H1 (cell line): ENCODE data around the gene CDT1. TPM values are rescaled to one million over a fixed set of nuclear protein-coding genes. Genes with fewer than 3 reads are reported as not detected.
A peak's percentile ranks its signal among the peaks of the same experiment; 100 is the strongest.

Experiments used
- CTCF ChIA-PET: fragments of 300-600 bp; sonication (Branson Sonifier 250); formaldehyde crosslinking; loops from one replicate; lab custom pipeline; 2021; ENCODE audit not compliant: partially characterized antibody; lab: Charles Lee
- POLR2A ChIA-PET: fragments of 300-600 bp; sonication (Branson Sonifier 250); formaldehyde crosslinking; loops from one replicate; lab custom pipeline; 2021; ENCODE audit warnings: inconsistent platforms; ENCODE audit not compliant: partially characterized antibody; lab: Charles Lee
- DNase-seq, 2 experiments: peaks; one replicate each; pipeline versions ENCODE4 v3.0.0 to v3.0.0-alpha.2; 2010 to 2022; ENCODE audit warnings: low spot score in 2 of 2, low read depth in 1 of 2, mixed read lengths in 1 of 2
- FAIRE-seq: peaks from 2 replicates; lab custom pipeline; 2011; peaks lifted over from hg19 to GRCh38; lab: Jason Lieb, UNC
- H2AFZ ChIP-seq: 2 replicates; pipeline ENCODE4 v1.8.1; 2012; ENCODE audit warnings: low read length, inconsistent platforms
- H2AK5ac ChIP-seq: 2 replicates; pipeline ENCODE4 v1.6.1; 2013; ENCODE audit warnings: low read depth, low read length
- H2BK120ac ChIP-seq: replicated peaks from 2 replicates; pipeline ENCODE3; 2013; ENCODE audit warnings: low read depth, low read length, inconsistent platforms
- H2BK12ac ChIP-seq: 2 replicates; pipeline ENCODE4 v1.6.1; 2013; ENCODE audit warnings: low read depth, low read length
- H2BK15ac ChIP-seq: 2 replicates; pipeline ENCODE4 v1.6.1; 2013; ENCODE audit warnings: low read length
- H2BK20ac ChIP-seq: 2 replicates; pipeline ENCODE4 v1.6.1; 2013; ENCODE audit warnings: low read length
- H2BK5ac ChIP-seq: 2 replicates; pipeline ENCODE4 v1.6.1; 2013; ENCODE audit warnings: low read depth, low read length
- H3K14ac ChIP-seq: 2 replicates; pipeline ENCODE4 v1.6.1; 2013; ENCODE audit warnings: inconsistent platforms; ENCODE audit not compliant: insufficient read length
- H3K18ac ChIP-seq: 2 replicates; pipeline ENCODE4 v1.6.1; 2013; ENCODE audit warnings: low read length; ENCODE audit errors: extremely low read depth
- H3K23ac ChIP-seq: 2 replicates; pipeline ENCODE4 v1.6.1; 2013; ENCODE audit warnings: inconsistent platforms; ENCODE audit not compliant: insufficient read length
- H3K23me2 ChIP-seq: 2 replicates; pipeline ENCODE4 v1.6.1; 2013; ENCODE audit warnings: low read depth, low read length
- H3K27ac ChIP-seq: 2 replicates; pipeline ENCODE4 v1.6.1; 2011; ENCODE audit warnings: low read depth, low read length, inconsistent platforms
- H3K27me3 ChIP-seq, 4 experiments: replicated peaks in 1 of 4; 1 replicate in 1 of 4; 2 replicates in 3 of 4; pipeline versions ENCODE4 v1.6.1 to v1.8.1; 2011 to 2013; ENCODE audit warnings: low read length in 3 of 4, mild to moderate bottlenecking in 3 of 4, inconsistent platforms in 2 of 4, mixed read lengths in 2 of 4, moderate library complexity in 1 of 4; ENCODE audit not compliant: control insufficient read depth in 3 of 4, insufficient read depth in 3 of 4; ENCODE audit errors: extremely low read depth in 1 of 4
- H3K36me3 ChIP-seq, 4 experiments: 2 replicates each; pipeline versions ENCODE4 v1.6.1 to v1.8.1; 2011 to 2013; ENCODE audit warnings: mild to moderate bottlenecking in 4 of 4, low read length in 3 of 4, moderate library complexity in 2 of 4, control low read depth in 1 of 4, inconsistent platforms in 1 of 4; ENCODE audit not compliant: insufficient read depth in 4 of 4, control insufficient read depth in 2 of 4
- H3K4ac ChIP-seq: replicated peaks from 2 replicates; pipeline ENCODE3; 2013; ENCODE audit warnings: low read length, low read depth, mixed read lengths, inconsistent platforms; ENCODE audit not compliant: insufficient read length
- H3K4me1 ChIP-seq, 4 experiments: replicated peaks in 1 of 4; 1 replicate in 1 of 4; 2 replicates in 3 of 4; pipeline versions ENCODE4 v1.6.1 to v1.8.1; 2011 to 2013; ENCODE audit warnings: low read length in 3 of 4, inconsistent platforms in 2 of 4, mixed read lengths in 1 of 4; ENCODE audit not compliant: insufficient read depth in 4 of 4, control insufficient read depth in 3 of 4
- H3K4me2 ChIP-seq, 2 experiments: 2 replicates each; pipeline versions ENCODE4 v1.6.1 to v1.8.1; 2011 to 2013; ENCODE audit warnings: low read depth in 2 of 2, low read length in 2 of 2, control low read depth in 1 of 2, inconsistent platforms in 1 of 2, mild to moderate bottlenecking in 1 of 2; ENCODE audit not compliant: insufficient read depth in 1 of 2
- H3K4me3 ChIP-seq, 4 experiments: fragments of 200-600, 300-600 bp in 1 of 4; sonication (generic), shearing (Covaris generic), sonication (Bioruptor Twin) in 1 of 4; 2 replicates each; pipeline versions ENCODE4 v1.5.1 to v1.8.1; 2011 to 2016; ENCODE audit warnings: low read length in 4 of 4, low read depth in 3 of 4, control low read depth in 2 of 4, inconsistent platforms in 2 of 4, mild to moderate bottlenecking in 2 of 4, mixed read lengths in 1 of 4, moderate library complexity in 1 of 4; ENCODE audit not compliant: insufficient read depth in 2 of 4; ENCODE audit errors: extremely low read depth in 1 of 4
- H3K56ac ChIP-seq: replicated peaks from 2 replicates; pipeline ENCODE3; 2013; ENCODE audit warnings: low read depth, mild to moderate bottlenecking, mixed read lengths, low read length, inconsistent platforms; ENCODE audit not compliant: insufficient read length
- H3K79me1 ChIP-seq: 2 replicates; pipeline ENCODE4 v1.6.1; 2013; ENCODE audit warnings: low read depth, low read length, control low read depth
- H3K79me2 ChIP-seq, 2 experiments: 2 replicates each; pipeline versions ENCODE4 v1.6.1 to v1.8.1; 2012 to 2013; ENCODE audit warnings: low read length in 2 of 2, mild to moderate bottlenecking in 2 of 2, inconsistent platforms in 1 of 2; ENCODE audit not compliant: insufficient read depth in 2 of 2, control insufficient read depth in 1 of 2
- H3K9ac ChIP-seq, 4 experiments: replicated peaks in 1 of 4; 1 replicate in 1 of 4; 2 replicates in 3 of 4; pipeline versions ENCODE4 v1.6.1 to v1.8.1; 2011 to 2013; ENCODE audit warnings: low read depth in 3 of 4, low read length in 3 of 4, control low read depth in 2 of 4, mild to moderate bottlenecking in 2 of 4, moderate library complexity in 2 of 4, inconsistent platforms in 1 of 4; ENCODE audit errors: extremely low read depth in 1 of 4
- H3K9me3 ChIP-seq, 2 experiments: 2 replicates each; pipeline versions ENCODE4 v1.6.1 to v1.8.1; 2012 to 2013; ENCODE audit warnings: mild to moderate bottlenecking in 2 of 2, moderate library complexity in 2 of 2, control low read depth in 1 of 2, inconsistent platforms in 1 of 2, low read depth in 1 of 2, low read length in 1 of 2, mixed read lengths in 1 of 2; ENCODE audit not compliant: insufficient read depth in 2 of 2
- H4K20me1 ChIP-seq, 2 experiments: replicated peaks in 1 of 2; 2 replicates each; pipeline versions ENCODE3 to v1.8.1; 2011 to 2013; ENCODE audit warnings: inconsistent platforms in 2 of 2, low read length in 2 of 2, mild to moderate bottlenecking in 1 of 2; ENCODE audit not compliant: insufficient read depth in 2 of 2, control insufficient read depth in 1 of 2
- H4K5ac ChIP-seq: 2 replicates; pipeline ENCODE4 v1.6.1; 2013; ENCODE audit warnings: low read length, low read depth, mixed read lengths, inconsistent platforms; ENCODE audit not compliant: insufficient read length
- H4K8ac ChIP-seq: 2 replicates; pipeline ENCODE4 v1.8.0; 2013; ENCODE audit warnings: mild to moderate bottlenecking, moderate library complexity, low read length, inconsistent platforms; ENCODE audit not compliant: insufficient read depth; ENCODE audit errors: extremely low read depth
- H4K91ac ChIP-seq: replicated peaks from 2 replicates; pipeline ENCODE3; 2013; ENCODE audit warnings: low read length, mixed read lengths, inconsistent platforms; ENCODE audit not compliant: insufficient read length
- CBX8 ChIP-seq: fragments of 300-800, 300-1000 bp; sonication (generic); IDR thresholded peaks from 2 replicates; pipeline ENCODE4 v1.7.1; 2016; ENCODE audit warnings: low read depth, low read length, borderline replicate concordance
- KDM5A ChIP-seq: fragments of 200-600 bp; IDR thresholded peaks from 2 replicates; pipeline ENCODE4 v1.7.1; 2012; ENCODE audit warnings: mild to moderate bottlenecking, low read length, inconsistent platforms, mixed read lengths
- PHF8 ChIP-seq: fragments of 200-600 bp; sonication (generic); conservative IDR thresholded peaks from 2 replicates; pipeline ENCODE4 v1.7.1; 2012; ENCODE audit warnings: low read depth, mild to moderate bottlenecking, inconsistent platforms, low read length, moderate library complexity
- RNF2 ChIP-seq: fragments of 200-900, 300-1000 bp; sonication (generic); IDR thresholded peaks from 2 replicates; pipeline ENCODE4 v1.7.1; 2016; ENCODE audit warnings: borderline replicate concordance, low read depth, mild to moderate bottlenecking, antibody characterized with exemption, low read length; ENCODE audit not compliant: poor library complexity, severe bottlenecking; ENCODE audit errors: missing control alignments
- RXRA ChIP-seq: IDR thresholded peaks from 2 replicates; pipeline ENCODE4 v1.6.1; 2011; ENCODE audit warnings: low read depth, mild to moderate bottlenecking, low read length, moderate library complexity; ENCODE audit not compliant: insufficient read depth
- SIN3A ChIP-seq, 2 experiments: IDR thresholded peaks in 1 of 2; conservative IDR thresholded peaks in 1 of 2; 2 replicates each; pipeline ENCODE4 v1.6.1; 2011 to 2012; ENCODE audit warnings: low read length in 2 of 2, improper control_type of control experiment in 1 of 2, low read depth in 1 of 2, mild to moderate bottlenecking in 1 of 2
- SRF ChIP-seq: IDR thresholded peaks from 2 replicates; pipeline ENCODE4 v1.6.1; 2011; ENCODE audit warnings: mild to moderate bottlenecking, low read depth, low read length, moderate library complexity
- SUZ12 ChIP-seq: fragments of 200-600 bp; sonication (generic); IDR thresholded peaks from 2 replicates; pipeline ENCODE4 v1.6.1; 2012; ENCODE audit warnings: mild to moderate bottlenecking, inconsistent platforms, low read length, moderate library complexity, mixed read lengths
- TAF7 ChIP-seq: optimal IDR thresholded peaks from 2 replicates; pipeline ENCODE3; 2011; ENCODE audit warnings: low read depth, mild to moderate bottlenecking, inconsistent platforms, low read length, moderate library complexity, borderline replicate concordance
- TBP ChIP-seq: IDR thresholded peaks from 2 replicates; pipeline ENCODE4 v1.6.1; 2011; ENCODE audit warnings: low read depth, low read length, improper control_type of control experiment
- WGBS, 2 experiments: shearing (Covaris generic) in 1 of 2; methylation state at CpG; one replicate each; pipeline versions ENCODE4 v1.1.6 to v1.1.7; 2013 to 2015; ENCODE audit warnings: low lambda C conversion rate in 2 of 2, mixed read lengths in 2 of 2, inconsistent platforms in 1 of 2, low coverage in 1 of 2, missing lambda C conversion rate in 1 of 2; ENCODE audit not compliant: insufficient replicate concordance in 2 of 2, insufficient coverage in 1 of 2, insufficient read length in 1 of 2; ENCODE audit errors: extremely low coverage in 1 of 2, missing lambda C conversion rate in 1 of 2; 5-methylcytosine and 5-hydroxymethylcytosine counted together
- polyA plus RNA-seq, 7 experiments: library from polyadenylated mRNA; depleted of rRNA in 3 of 7; stranded (reverse) in 5 of 7; unstranded in 2 of 7; fragments of >200 nt in 5 of 7; fragments of 200-250 nt in 2 of 7; gene quantifications; 1 replicate in 5 of 7; 2 replicates in 1 of 7; 4 replicates in 1 of 7; pipeline versions ENCODE4 v1.2.1 to v1.2.3, GENCODE V29; 2011 to 2013; ENCODE audit warnings: missing spikeins in 2 of 7, mixed read lengths in 2 of 7
- total RNA-seq: library from RNA; stranded (reverse); fragmentation: NEBNext Ultra II Directional; extraction: Animal tissue kit (Norgen Biotek cat#: 25700); gene quantifications from 2 replicates; pipeline ENCODE4 v1.2.1, GENCODE V29; 2021

The CDT1 gene
- total and polyA plus RNA-seq, 2 of the 8 experiments (the other 6 are each of a cell fraction or from before 2014, with no cell fraction given) = 76.7 to 95.4 TPM

GRCh38 chr16:88781140-88782077 lies 22.2 kb upstream of the CDT1 start:
- H3K18ac ChIP-seq = peak overlapping the region; percentile 19; the same call in 1 of the 2 replicates
- H3K27me3 ChIP-seq = peaks cover 0 to 6% (median 3%) of the 10 kb centered on the region in 4 experiments; a peak in 3 of 7 replicates
- H3K4me2 ChIP-seq = no peak overlapping the region
- POLR2A ChIA-PET = interaction anchor here (0.6 to 2.0 kb wide), 8 partner anchors 8 to 478 kb away, joined by 3 to 9 read pairs (median 4); no protein-coding TSS in a partner anchor
- no peak overlapping the region for H4K91ac ChIP-seq
- H2AFZ ChIP-seq = no peak overlapping the region
- H4K8ac ChIP-seq = no peak overlapping the region; the same call in 1 of the 2 replicates
- peaks cover 4% of the 10 kb centered on the region; the same call in 1 of the 2 replicates for H3K79me1 ChIP-seq
- no peak overlapping the region for H3K4ac ChIP-seq
- H3K14ac ChIP-seq = no peak overlapping the region
- no peak overlapping the region for H2BK15ac ChIP-seq
- no peak overlapping the region for H2BK12ac ChIP-seq
- no peaks in the 10 kb centered on the region for H3K36me3 ChIP-seq
- peaks cover 0 to 11% of the 10 kb centered on the region in 2 experiments for H4K20me1 ChIP-seq
- no peak overlapping the region for H2BK20ac ChIP-seq
- H3K4me3 ChIP-seq = no peak overlapping the region
- H3K56ac ChIP-seq = no peak overlapping the region
- no peak overlapping the region for H3K9ac ChIP-seq
- no peak overlapping the region for H2BK120ac ChIP-seq
- 88% methylated on average over 28 of the region's 28 CpGs; no CpG with 5 or more reads in 1 of the 2 experiments for WGBS, 2 experiments
- H3K79me2 ChIP-seq = peaks cover 0 to 26% of the 10 kb centered on the region in 2 experiments; a peak in 1 of 4 replicates
- CTCF ChIA-PET = interaction anchor here (0.7 to 7.4 kb wide), 14 partner anchors 11 to 1003 kb away, joined by 3 to 94 read pairs (median 4); no protein-coding TSS in a partner anchor
- peaks cover 6% of the 10 kb centered on the region; the same call in 1 of the 2 replicates for H3K23me2 ChIP-seq
- no peak overlapping the region for H3K27ac ChIP-seq
- DNase-seq (no peak), FAIRE-seq (no peak)
- no peak overlapping the region for H3K23ac ChIP-seq
- H2BK5ac ChIP-seq = no peak overlapping the region
- H2AK5ac ChIP-seq = no peak overlapping the region; the same call in 1 of the 2 replicates
- H3K9me3 ChIP-seq = no peaks in the 10 kb centered on the region
- no peak overlapping the region for H4K5ac ChIP-seq
- peaks cover 2 to 19% (median 9%) of the 10 kb centered on the region in 4 experiments for H3K4me1 ChIP-seq
- no peak for TF ChIP-seq KDM5A
- no peak for TF ChIP-seq TBP
- TF ChIP-seq CBX8 = no peak
- no peak for TF ChIP-seq SRF
- no peak for TF ChIP-seq PHF8
- no peak for TF ChIP-seq SUZ12
- no peak for TF ChIP-seq RXRA
- TF ChIP-seq TAF7 = no peak
- no peak for TF ChIP-seq RNF2
- TF ChIP-seq SIN3A (conservative IDR thresholded peaks at IDR 0.05 in 1 of 2, IDR thresholded peaks at IDR 0.05 in 1 of 2; ENCODE audit: low read depth in 1 of 2, low read length in 2 of 2) = no peak
